HepG2 (cell line): ENCODE results near the gene TSPAN9. TPM values are rescaled to one million over a fixed set of nuclear protein-coding genes. Genes with fewer than 3 reads are reported as not detected.

ENCODE experiments used
- HMGA1 ChIP-seq: sonication (generic); formaldehyde crosslinking; conservative IDR thresholded peaks from 2 replicates; pipeline ENCODE4 v1.4.0; 2020; ENCODE audit warnings: missing genetic modification reagents
- NR2F6 ChIP-seq, 2 experiments: IDR thresholded peaks; 2 replicates each; pipeline ENCODE4 v1.6.1; 2016; ENCODE audit warnings: antibody characterized with exemption in 1 of 2, mild to moderate bottlenecking in 1 of 2
- ZNF777 ChIP-seq: sonication (generic); formaldehyde crosslinking; IDR thresholded peaks from 2 replicates; pipeline ENCODE4 v1.4.0; 2020; ENCODE audit warnings: missing genetic modification reagents
- polyA plus RNA-seq, 8 experiments: library from polyadenylated mRNA; depleted of rRNA in 3 of 8; stranded (reverse) in 7 of 8; unstranded in 1 of 8; fragments of >200 nt; fragmentation: Illumina TruSeq in 4 of 8; extraction: Trizol in 4 of 8; gene quantifications; 2 replicates each; pipeline versions ENCODE4 v1.2.1 to v1.2.3, GENCODE V29; 2011 to 2016; ENCODE audit warnings: low read depth in 4 of 8, missing spikeins in 1 of 8, mixed read lengths in 1 of 8; ENCODE audit not compliant: insufficient read depth in 1 of 8
- total RNA-seq, 5 experiments: library from RNA; depleted of rRNA; stranded (reverse); fragments of >200 nt; fragmentation: Illumina TruSeq; extraction: Trizol; gene quantifications; 2 replicates each; pipeline ENCODE4 v1.2.3, GENCODE V29; 2016; ENCODE audit warnings: low read depth in 1 of 5
- TF ChIP-seq, protein P1 (sequence below): sonication (generic); formaldehyde crosslinking; IDR thresholded peaks from 2 replicates; pipeline ENCODE4 v1.5.0; 2020; ENCODE audit warnings: mild to moderate bottlenecking, missing genetic modification reagents, borderline replicate concordance

Gene TSPAN9
- total and polyA plus RNA-seq, 2 of the 13 experiments (the other 11 are each of a cell fraction or from before 2014, with no cell fraction given): 18.1 to 42.3 TPM

DNA sequence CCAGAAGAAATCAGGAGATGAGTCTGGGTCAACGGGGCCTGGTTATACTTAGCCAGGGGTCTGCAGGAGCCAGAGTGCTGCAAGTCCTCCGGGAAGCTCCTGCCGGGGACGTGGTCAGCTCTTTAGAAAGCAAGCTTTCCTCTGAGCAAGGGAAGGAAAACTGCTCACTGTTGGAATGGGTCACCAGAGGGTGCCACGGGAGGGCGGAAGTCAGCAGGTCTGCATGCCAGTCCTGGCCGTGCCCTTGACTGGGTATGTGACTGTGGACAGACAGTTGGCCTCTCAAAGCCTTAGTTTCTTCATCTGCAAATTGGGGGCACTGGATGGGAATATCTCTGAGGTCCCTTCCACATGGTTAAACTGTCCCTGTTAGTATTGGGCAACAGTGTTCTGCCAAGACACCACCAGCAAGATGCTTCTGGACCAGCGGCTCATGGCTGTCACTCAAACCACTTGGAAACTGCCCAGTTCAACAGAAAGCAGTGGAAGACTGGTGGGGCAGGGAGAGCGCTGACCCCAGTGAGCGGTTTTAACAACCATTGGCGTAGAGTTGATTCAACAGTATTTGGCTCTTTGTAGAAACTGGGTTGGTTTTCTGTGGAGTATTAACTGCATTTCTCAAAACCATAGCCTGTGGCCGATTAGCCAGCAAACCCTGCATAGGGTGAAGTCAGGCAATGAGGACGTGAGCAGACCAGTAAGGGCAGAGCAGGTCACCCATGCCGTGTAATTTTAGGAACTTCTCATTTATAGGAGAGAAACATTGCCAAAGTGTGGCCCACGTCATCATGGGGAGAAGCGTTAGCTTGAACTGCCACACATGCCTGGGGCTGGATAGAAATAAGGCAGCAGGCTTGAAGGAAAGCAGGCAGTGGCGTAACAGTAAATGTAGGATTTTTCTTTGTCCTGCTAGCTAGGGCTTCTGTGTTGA, 249.9 kb downstream of the TSPAN9 start (continued):
- TF ChIP-seq, protein P1, sequence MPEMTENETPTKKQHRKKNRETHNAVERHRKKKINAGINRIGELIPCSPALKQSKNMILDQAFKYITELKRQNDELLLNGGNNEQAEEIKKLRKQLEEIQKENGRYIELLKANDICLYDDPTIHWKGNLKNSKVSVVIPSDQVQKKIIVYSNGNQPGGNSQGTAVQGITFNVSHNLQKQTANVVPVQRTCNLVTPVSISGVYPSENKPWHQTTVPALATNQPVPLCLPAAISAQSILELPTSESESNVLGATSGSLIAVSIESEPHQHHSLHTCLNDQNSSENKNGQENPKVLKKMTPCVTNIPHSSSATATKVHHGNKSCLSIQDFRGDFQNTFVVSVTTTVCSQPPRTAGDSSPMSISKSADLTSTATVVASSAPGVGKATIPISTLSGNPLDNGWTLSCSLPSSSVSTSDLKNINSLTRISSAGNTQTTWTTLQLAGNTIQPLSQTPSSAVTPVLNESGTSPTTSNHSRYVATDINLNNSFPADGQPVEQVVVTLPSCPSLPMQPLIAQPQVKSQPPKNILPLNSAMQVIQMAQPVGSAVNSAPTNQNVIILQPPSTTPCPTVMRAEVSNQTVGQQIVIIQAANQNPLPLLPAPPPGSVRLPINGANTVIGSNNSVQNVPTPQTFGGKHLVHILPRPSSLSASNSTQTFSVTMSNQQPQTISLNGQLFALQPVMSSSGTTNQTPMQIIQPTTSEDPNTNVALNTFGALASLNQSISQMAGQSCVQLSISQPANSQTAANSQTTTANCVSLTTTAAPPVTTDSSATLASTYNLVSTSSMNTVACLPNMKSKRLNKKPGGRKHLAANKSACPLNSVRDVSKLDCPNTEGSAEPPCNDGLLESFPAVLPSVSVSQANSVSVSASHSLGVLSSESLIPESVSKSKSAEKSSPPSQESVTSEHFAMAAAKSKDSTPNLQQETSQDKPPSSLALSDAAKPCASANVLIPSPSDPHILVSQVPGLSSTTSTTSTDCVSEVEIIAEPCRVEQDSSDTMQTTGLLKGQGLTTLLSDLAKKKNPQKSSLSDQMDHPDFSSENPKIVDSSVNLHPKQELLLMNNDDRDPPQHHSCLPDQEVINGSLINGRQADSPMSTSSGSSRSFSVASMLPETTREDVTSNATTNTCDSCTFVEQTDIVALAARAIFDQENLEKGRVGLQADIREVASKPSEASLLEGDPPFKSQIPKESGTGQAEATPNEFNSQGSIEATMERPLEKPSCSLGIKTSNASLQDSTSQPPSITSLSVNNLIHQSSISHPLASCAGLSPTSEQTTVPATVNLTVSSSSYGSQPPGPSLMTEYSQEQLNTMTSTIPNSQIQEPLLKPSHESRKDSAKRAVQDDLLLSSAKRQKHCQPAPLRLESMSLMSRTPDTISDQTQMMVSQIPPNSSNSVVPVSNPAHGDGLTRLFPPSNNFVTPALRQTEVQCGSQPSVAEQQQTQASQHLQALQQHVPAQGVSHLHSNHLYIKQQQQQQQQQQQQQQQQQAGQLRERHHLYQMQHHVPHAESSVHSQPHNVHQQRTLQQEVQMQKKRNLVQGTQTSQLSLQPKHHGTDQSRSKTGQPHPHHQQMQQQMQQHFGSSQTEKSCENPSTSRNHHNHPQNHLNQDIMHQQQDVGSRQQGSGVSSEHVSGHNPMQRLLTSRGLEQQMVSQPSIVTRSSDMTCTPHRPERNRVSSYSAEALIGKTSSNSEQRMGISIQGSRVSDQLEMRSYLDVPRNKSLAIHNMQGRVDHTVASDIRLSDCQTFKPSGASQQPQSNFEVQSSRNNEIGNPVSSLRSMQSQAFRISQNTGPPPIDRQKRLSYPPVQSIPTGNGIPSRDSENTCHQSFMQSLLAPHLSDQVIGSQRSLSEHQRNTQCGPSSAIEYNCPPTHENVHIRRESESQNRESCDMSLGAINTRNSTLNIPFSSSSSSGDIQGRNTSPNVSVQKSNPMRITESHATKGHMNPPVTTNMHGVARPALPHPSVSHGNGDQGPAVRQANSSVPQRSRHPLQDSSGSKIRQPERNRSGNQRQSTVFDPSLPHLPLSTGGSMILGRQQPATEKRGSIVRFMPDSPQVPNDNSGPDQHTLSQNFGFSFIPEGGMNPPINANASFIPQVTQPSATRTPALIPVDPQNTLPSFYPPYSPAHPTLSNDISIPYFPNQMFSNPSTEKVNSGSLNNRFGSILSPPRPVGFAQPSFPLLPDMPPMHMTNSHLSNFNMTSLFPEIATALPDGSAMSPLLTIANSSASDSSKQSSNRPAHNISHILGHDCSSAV: no peak
- TF ChIP-seq NR2F6 (IDR thresholded peaks at IDR 0.05): no peak
- TF ChIP-seq NR2F6 (CRISPR knock-in tag; IDR thresholded peaks at IDR 0.05): no peak
- no peak for TF ChIP-seq ZNF777
- no peak for TF ChIP-seq HMGA1 (CRISPR knock-in tag)
